K562 (cell line): Measurements from ENCODE around the gene MMP27. TPM values are rescaled to one million over a fixed set of nuclear protein-coding genes. Genes with fewer than 3 reads are reported as not detected.
A peak's percentile ranks its signal among the peaks of the same experiment; 100 is the strongest.

Experiments
- CEBPB ChIP-seq: fragments of 450-650 bp; IDR thresholded peaks from 2 replicates; pipeline ENCODE4 v1.6.1; 2016; ENCODE audit warnings: missing genetic modification characterization, missing compliant biosample characterization
- EZH2 ChIP-seq: IDR thresholded peaks from 2 replicates; pipeline ENCODE4 v1.6.1; 2012; ENCODE audit warnings: low read depth, mild to moderate bottlenecking, inconsistent platforms, low read length, borderline replicate concordance
- GABPB1 ChIP-seq: sonication (generic); formaldehyde crosslinking; IDR thresholded peaks from 2 replicates; pipeline ENCODE4 v1.8.0; 2022; ENCODE audit warnings: mild to moderate bottlenecking, missing genetic modification reagents
- KDM5B ChIP-seq: fragments of 200-600 bp; sonication (generic); IDR thresholded peaks from 2 replicates; pipeline ENCODE4 v1.6.1; 2012; ENCODE audit warnings: low read depth, mild to moderate bottlenecking, moderate library complexity, low read length, control low read depth, inconsistent platforms; ENCODE audit not compliant: insufficient replicate concordance
- NBN ChIP-seq: fragments of 450-650 bp; IDR thresholded peaks from 2 replicates; pipeline ENCODE4 v1.6.1; 2016; ENCODE audit warnings: low read depth, mild to moderate bottlenecking
- NR0B1 ChIP-seq: fragments of 450-650 bp; IDR thresholded peaks from one replicate; pipeline ENCODE4 v1.6.1; 2018; ENCODE audit warnings: mild to moderate bottlenecking, moderate library complexity; ENCODE audit not compliant: partially characterized antibody
- POU5F1 ChIP-seq: fragments of 150-350 bp; IDR thresholded peaks from 2 replicates; pipeline ENCODE4 v1.6.1; 2014; ENCODE audit warnings: borderline replicate concordance, low read length, low read depth, mild to moderate bottlenecking; ENCODE audit not compliant: partially characterized antibody
- STAT6 ChIP-seq: sonication (generic); formaldehyde crosslinking; IDR thresholded peaks from 2 replicates; pipeline ENCODE4 v1.8.1; 2023; ENCODE audit warnings: mild to moderate bottlenecking, missing genetic modification reagents
- ZNF12 ChIP-seq: sonication (generic); formaldehyde crosslinking; IDR thresholded peaks from 2 replicates; pipeline ENCODE4 v1.4.0; 2020; ENCODE audit warnings: mild to moderate bottlenecking, missing genetic modification reagents
- ZNF165 ChIP-seq: fragments of 250-450 bp; sonication (Bioruptor Pico); IDR thresholded peaks from 2 replicates; pipeline ENCODE4 v1.4.0; 2020; ENCODE audit warnings: borderline replicate concordance
- ZNF766 ChIP-seq: fragments of 200-800 bp; sonication (Bioruptor generic); conservative IDR thresholded peaks from 2 replicates; pipeline ENCODE4 v1.6.1; 2016; ENCODE audit warnings: missing genetic modification characterization, missing compliant biosample characterization
- polyA plus RNA-seq, 8 experiments: library from polyadenylated mRNA; depleted of rRNA in 4 of 8; stranded (reverse) in 5 of 8; unstranded in 3 of 8; fragments of >200 nt; fragmentation: Nextera tagmentation in 2 of 8; fragmentation: Illumina TruSeq in 1 of 8; extraction: Ambion mirVana in 2 of 8; extraction: Trizol in 1 of 8; gene quantifications; 2 replicates each; pipeline versions ENCODE4 v1.2.1 to v1.2.3, GENCODE V29; 2011 to 2014; ENCODE audit warnings: inconsistent platforms in 1 of 8, missing spikeins in 1 of 8
- total RNA-seq, 7 experiments: library from RNA; depleted of rRNA in 6 of 7; stranded (reverse); fragments of >200 nt in 6 of 7; fragmentation: Illumina TruSeq in 2 of 7; extraction: Trizol in 2 of 7; gene quantifications; 2 replicates each; pipeline versions ENCODE4 v1.2.1 to v1.2.3, GENCODE V29; 2011 to 2021; ENCODE audit warnings: low replicate concordance in 1 of 7
- TF ChIP-seq, protein P1 (sequence below): fragments of 250-450 bp; sonication (Bioruptor Pico); IDR thresholded peaks from 2 replicates; pipeline ENCODE4 v1.4.0; 2020

The MMP27 gene
- total and polyA plus RNA-seq, 9 of the 15 experiments (the other 6 are each of a cell fraction or from before 2014, with no cell fraction given) = not detected

- TF ChIP-seq ZNF766 (CRISPR knock-in tag) = no peak
- peak; percentile 21; the same call in 1 of the 2 replicates for TF ChIP-seq GABPB1 (CRISPR knock-in tag)
- TF ChIP-seq NBN = no peak
- no peak for TF ChIP-seq EZH2
- no peak for TF ChIP-seq POU5F1
- TF ChIP-seq CEBPB (tag) = no peak
- TF ChIP-seq, protein P1, sequence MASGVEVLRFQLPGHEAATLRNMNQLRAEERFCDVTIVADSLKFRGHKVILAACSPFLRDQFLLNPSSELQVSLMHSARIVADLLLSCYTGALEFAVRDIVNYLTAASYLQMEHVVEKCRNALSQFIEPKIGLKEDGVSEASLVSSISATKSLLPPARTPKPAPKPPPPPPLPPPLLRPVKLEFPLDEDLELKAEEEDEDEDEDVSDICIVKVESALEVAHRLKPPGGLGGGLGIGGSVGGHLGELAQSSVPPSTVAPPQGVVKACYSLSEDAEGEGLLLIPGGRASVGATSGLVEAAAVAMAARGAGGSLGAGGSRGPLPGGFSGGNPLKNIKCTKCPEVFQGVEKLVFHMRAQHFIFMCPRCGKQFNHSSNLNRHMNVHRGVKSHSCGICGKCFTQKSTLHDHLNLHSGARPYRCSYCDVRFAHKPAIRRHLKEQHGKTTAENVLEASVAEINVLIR (CRISPR knock-in tag) = no peak
- no peak for TF ChIP-seq KDM5B
- no peak for TF ChIP-seq ZNF165
- no peak for TF ChIP-seq NR0B1
- no peak for TF ChIP-seq STAT6 (CRISPR knock-in tag)
- TF ChIP-seq ZNF12 = no peak
Observed at GRCh38 chr11:102653744-102654291, 51.8 kb downstream of the MMP27 start (continued).
